Prostate gland (tissue), 2 donors: ENCODE results near the gene MYCT1. TPM values are rescaled to one million over a fixed set of nuclear protein-coding genes. Genes with fewer than 3 reads are reported as not detected.

ENCODE experiments used
- DNase-seq: peaks from one replicate; pipeline ENCODE4 v3.0.0-alpha.2; 2019; ENCODE audit warnings: low spot score
- H3K27ac ChIP-seq, 2 donors: fragments of 200-600 bp; sonication (generic); 2 replicates each; pipeline ENCODE4 v1.5.1; 2017 to 2019
- H3K27me3 ChIP-seq: fragments of 200-600 bp; sonication (generic); replicated peaks from 2 replicates; pipeline ENCODE4 v1.5.1; 2019; ENCODE audit not compliant: insufficient read depth
- H3K36me3 ChIP-seq, 2 donors: fragments of 200-600 bp; sonication (generic); 1 replicate in 1 of 2; 2 replicates in 1 of 2; pipeline versions ENCODE4 v1.5.1 to v1.8.1; 2017 to 2019
- H3K4me1 ChIP-seq: fragments of 200-600 bp; sonication (generic); replicated peaks from 2 replicates; pipeline ENCODE4 v1.5.1; 2019
- H3K4me3 ChIP-seq, 2 donors: fragments of 200-600 bp; sonication (generic); 2 replicates each; pipeline ENCODE4 v1.5.1; 2017 to 2019
- H3K9me3 ChIP-seq: fragments of 200-600 bp; sonication (generic); 2 replicates; pipeline ENCODE4 v1.5.1; 2017
- CTCF ChIP-seq, 4 experiments: fragments of 200-600 bp in 2 of 4; fragments of 450-650 bp in 2 of 4; sonication (generic) in 2 of 4; IDR thresholded peaks; 1 replicate in 3 of 4; 2 replicates in 1 of 4; pipeline ENCODE4 v1.5.1; 2016 to 2019; ENCODE audit warnings: antibody characterized with exemption in 4 of 4, mild to moderate bottlenecking in 2 of 4, moderate library complexity in 2 of 4
- POLR2A ChIP-seq: fragments of 450-650 bp; IDR thresholded peaks from one replicate; pipeline ENCODE4 v1.6.1; 2016; ENCODE audit warnings: antibody characterized with exemption, mild to moderate bottlenecking
- POLR2AphosphoS5 ChIP-seq: sonication (generic); formaldehyde crosslinking; IDR thresholded peaks from one replicate; pipeline ENCODE4 v1.6.1; 2017; ENCODE audit warnings: antibody characterized with exemption
- WGBS: methylation state at CpG from one replicate; pipeline ENCODE4 v1.1.5; 2018; 5-methylcytosine and 5-hydroxymethylcytosine counted together
- intact Hi-C: fragments of 100-400 bp; cut with DNase I; formaldehyde crosslinking; loops from one replicate; pipeline ENCODE4 v1.14.2; 2022
- total RNA-seq, 2 donors: library from RNA; depleted of rRNA; stranded (reverse); fragments of >200 nt; gene quantifications; one replicate each; pipeline ENCODE4 v1.1.0, GENCODE V29; 2016

Gene MYCT1
- total RNA-seq, 2 donors from 2014 or later, result 5.0 to 7.3 TPM

- Histone ChIP-seq H3K27me3 (no peaks in the 10 kb centered on the region), H3K4me1 (no peaks in the 10 kb centered on the region), H3K27ac (no peak overlapping the region), H3K36me3 (no peaks in the 10 kb centered on the region), H3K4me3 (no peak overlapping the region), H3K9me3 (no peaks in the 10 kb centered on the region)
- DNase-seq, result no peak
- TF ChIP-seq CTCF (IDR thresholded peaks at IDR 0.05) (no peak), POLR2A (no peak), POLR2AphosphoS5 (no peak)
- 81% methylated on average over 5 of the region's 5 CpGs for WGBS
- intact Hi-C loops, result no loop called here
These were observed 73.5 kb downstream of the MYCT1 start for GRCh38 chr6:152771061-152771687.

Other genes starting within 250 kb of the MYCT1 start
- 100 to 1,000 TPM in 1 of 2 donors, 10 to 100 TPM in 1; 36.5 to 154 TPM for gene SYNE1, start 60.5 kb upstream of the MYCT1 start, total RNA-seq
- not detected for gene VIP, start 52.9 kb downstream of the MYCT1 start, total RNA-seq